HCT116 (cell line): ENCODE results near the gene SEL1L3. TPM values are rescaled to one million over a fixed set of nuclear protein-coding genes. Genes with fewer than 3 reads are reported as not detected.

Experiments used
- ATAC-seq: fragments of 200-7000 bp; cut with Tn5 transposase; 2 replicates; pipeline ENCODE4 v1.9.1; 2020; ENCODE audit warnings: mild to moderate bottlenecking, moderate library complexity
- BruUV-seq: library from RNA; stranded (reverse); fragments of 400-500 nt; replicated peaks from 2 replicates; lab custom pipeline; 2021; lab: Mats Ljungman, UMichigan
- CTCF ChIA-PET: fragments of 300-600 bp; sonication (Branson Sonifier 250); formaldehyde crosslinking; loops from one replicate; lab custom pipeline; 2021; ENCODE audit warnings: antibody characterized with exemption; lab: Charles Lee
- POLR2A ChIA-PET: fragments of 300-600, 350-600 bp; sonication (Branson Sonifier 250); formaldehyde crosslinking; loops from one replicate; lab custom pipeline; 2021; ENCODE audit warnings: antibody characterized with exemption; lab: Charles Lee
- RAD21 ChIA-PET, 2 experiments: fragments of 300-600 bp; sonication (Branson Sonifier 250); formaldehyde crosslinking; loops; one replicate each; lab custom pipeline; 2023; ENCODE audit warnings: low total read pairs in 2 of 2; ENCODE audit not compliant: uncharacterized antibody in 2 of 2, unreplicated experiment in 2 of 2, low non-redundant PET in 1 of 2; lab: Charles Lee
- DNase-seq: peaks from one replicate; pipeline ENCODE4 v3.0.0-alpha.2; 2010; ENCODE audit warnings: low read depth, low spot score
- H2AFZ ChIP-seq: fragments of 200-600 bp; shearing (Covaris generic), sonication (generic); 2 replicates; pipeline ENCODE4 v1.6.1; 2017; ENCODE audit warnings: low read depth, mixed run types, mixed read lengths, antibody characterized with exemption, low read length; ENCODE audit not compliant: poor library complexity, severe bottlenecking
- H3K27ac ChIP-seq: 2 replicates; pipeline ENCODE4 v1.5.1; 2012; ENCODE audit warnings: low read depth, low read length
- H3K27me3 ChIP-seq: fragments of 200-600 bp; sonication (generic); 2 replicates; pipeline ENCODE4 v1.6.1; 2016; ENCODE audit warnings: mixed run types, low read length, mixed read lengths; ENCODE audit not compliant: insufficient read depth
- H3K36me3 ChIP-seq, 2 experiments: fragments of 200-500 bp in 1 of 2; fragments of 200-600 bp in 1 of 2; sonication (Bioruptor generic) in 1 of 2; sonication (generic) in 1 of 2; 2 replicates each; pipeline versions ENCODE4 v1.5.1 to v1.6.1; 2014 to 2016; ENCODE audit warnings: low read length in 2 of 2, inconsistent platforms in 1 of 2, mixed read lengths in 1 of 2, mixed run types in 1 of 2; ENCODE audit not compliant: insufficient read depth in 2 of 2, control insufficient read depth in 1 of 2
- H3K4me1 ChIP-seq, 2 experiments: fragments of 200-600 bp in 1 of 2; sonication (generic) in 1 of 2; 2 replicates each; pipeline versions ENCODE4 v1.5.1 to v1.6.1; 2012 to 2017; ENCODE audit warnings: low read length in 2 of 2, inconsistent platforms in 1 of 2, mild to moderate bottlenecking in 1 of 2, mixed read lengths in 1 of 2, mixed run types in 1 of 2, moderate library complexity in 1 of 2; ENCODE audit not compliant: insufficient read depth in 2 of 2, control insufficient read depth in 1 of 2
- H3K4me2 ChIP-seq: fragments of 200-600 bp; sonication (generic); 2 replicates; pipeline ENCODE4 v1.6.1; 2017; ENCODE audit warnings: mixed run types, low read length, mixed read lengths
- H3K4me3 ChIP-seq, 2 experiments: fragments of 200-600 bp in 1 of 2; sonication (generic) in 1 of 2; replicated peaks in 1 of 2; 2 replicates each; pipeline ENCODE4 v1.5.1; 2011 to 2016; ENCODE audit warnings: low read length in 2 of 2, control low read depth in 1 of 2, low read depth in 1 of 2, mild to moderate bottlenecking in 1 of 2, mixed read lengths in 1 of 2, mixed run types in 1 of 2
- H3K79me2 ChIP-seq: fragments of 200-600 bp; sonication (generic); 2 replicates; pipeline ENCODE4 v1.6.1; 2017; ENCODE audit warnings: mild to moderate bottlenecking, mixed run types, low read length, moderate library complexity, mixed read lengths; ENCODE audit not compliant: insufficient read depth
- H3K9ac ChIP-seq: fragments of 200-600 bp; sonication (generic); 2 replicates; pipeline ENCODE4 v1.6.1; 2016; ENCODE audit warnings: low read length, mixed read lengths
- H3K9me2 ChIP-seq: fragments of 200-600 bp; sonication (generic), shearing (Covaris generic); 2 replicates; pipeline ENCODE4 v1.6.1; 2017; ENCODE audit warnings: mixed run types, mild to moderate bottlenecking, moderate library complexity; ENCODE audit not compliant: insufficient read depth
- H3K9me3 ChIP-seq, 2 experiments: fragments of 200-500 bp in 1 of 2; fragments of 200-600 bp in 1 of 2; sonication (Bioruptor generic) in 1 of 2; sonication (generic) in 1 of 2; 2 replicates each; pipeline ENCODE4 v1.6.1; 2014 to 2017; ENCODE audit warnings: low read length in 2 of 2, mixed read lengths in 2 of 2, inconsistent platforms in 1 of 2, low read depth in 1 of 2, mild to moderate bottlenecking in 1 of 2, mixed run types in 1 of 2, moderate library complexity in 1 of 2; ENCODE audit not compliant: control insufficient read depth in 1 of 2, insufficient read depth in 1 of 2
- H4K20me1 ChIP-seq: fragments of 200-600 bp; sonication (generic), shearing (Covaris generic); 2 replicates; pipeline ENCODE4 v1.6.1; 2017; ENCODE audit warnings: mixed run types, mild to moderate bottlenecking, moderate library complexity; ENCODE audit not compliant: insufficient read depth
- CEBPB ChIP-seq: IDR thresholded peaks from 2 replicates; pipeline ENCODE4 v1.6.1; 2012; ENCODE audit warnings: low read depth
- ELF1 ChIP-seq: IDR thresholded peaks from 2 replicates; pipeline ENCODE4 v1.6.1; 2012; ENCODE audit warnings: low read depth, borderline replicate concordance
- EZH2 ChIP-seq: fragments of 200-600 bp; sonication (generic); IDR thresholded peaks from 2 replicates; pipeline ENCODE4 v1.6.1; 2017; ENCODE audit warnings: antibody characterized with exemption, mixed run types
- JUND ChIP-seq: IDR thresholded peaks from 2 replicates; pipeline ENCODE4 v1.6.1; 2012
- MAX ChIP-seq: IDR thresholded peaks from 2 replicates; pipeline ENCODE4 v1.6.1; 2012
- POLR2AphosphoS5 ChIP-seq: IDR thresholded peaks from 2 replicates; pipeline ENCODE4 v1.6.1; 2011; ENCODE audit warnings: mild to moderate bottlenecking, low read depth, low read length, moderate library complexity
- SIN3A ChIP-seq: IDR thresholded peaks from 2 replicates; pipeline ENCODE4 v1.6.1; 2012; ENCODE audit warnings: low read depth
- SP1 ChIP-seq: IDR thresholded peaks from 2 replicates; pipeline ENCODE4 v1.6.1; 2012; ENCODE audit warnings: low read depth
- SRF ChIP-seq: IDR thresholded peaks from 2 replicates; pipeline ENCODE4 v1.6.1; 2012; ENCODE audit warnings: low read depth
- TCF7L2 ChIP-seq: IDR thresholded peaks from 2 replicates; pipeline ENCODE4 v1.7.0; 2011; ENCODE audit warnings: borderline replicate concordance, inconsistent platforms; ENCODE audit not compliant: insufficient read depth, insufficient read length; ENCODE audit errors: extremely low read depth
- YY1 ChIP-seq: IDR thresholded peaks from 2 replicates; pipeline ENCODE4 v1.6.1; 2011; ENCODE audit warnings: low read length, low read depth, moderate library complexity, mild to moderate bottlenecking; ENCODE audit not compliant: insufficient replicate concordance; ENCODE audit errors: extremely low read depth
- ZBTB33 ChIP-seq: IDR thresholded peaks from 2 replicates; pipeline ENCODE4 v1.6.1; 2011; ENCODE audit warnings: mild to moderate bottlenecking, low read length, moderate library complexity; ENCODE audit not compliant: insufficient replicate concordance; ENCODE audit errors: extremely low read depth
- ZNF274 ChIP-seq: fragments of 200-500 bp; sonication (Bioruptor generic); IDR thresholded peaks from 2 replicates; pipeline ENCODE4 v1.6.1; 2014; ENCODE audit warnings: mild to moderate bottlenecking, low read depth, low read length, inconsistent platforms
- intact Hi-C: fragments of 100-400 bp; cut with micrococcal nuclease; formaldehyde crosslinking; loops from 2 replicates; pipeline ENCODE4 v1.10.0; 2022
- total RNA-seq: library from RNA; stranded (reverse); gene quantifications from one replicate; pipeline ENCODE4 v1.2.1, GENCODE V29; 2021; ENCODE audit not compliant: unreplicated experiment
- TF ChIP-seq, protein P1 (sequence below): IDR thresholded peaks from 2 replicates; pipeline ENCODE4 v1.6.1; 2012
- TF ChIP-seq, protein P2 (sequence below): IDR thresholded peaks from 2 replicates; pipeline ENCODE4 v1.6.1; 2012; ENCODE audit warnings: low read depth

The SEL1L3 gene
- total RNA-seq, 1 experiment from 2014 or later, result 45.0 TPM

- no peaks in the 10 kb centered on the region for H3K9me3 ChIP-seq
- peaks cover 4 to 10% of the 10 kb centered on the region in 2 experiments; a peak in 2 of 4 replicates for H3K36me3 ChIP-seq
- BruUV-seq, result no TSS peak
- no peaks in the 10 kb centered on the region for H3K27me3 ChIP-seq
- RAD21 ChIA-PET, result no interaction called here
- H4K20me1 ChIP-seq, result no peaks in the 10 kb centered on the region
- no peak overlapping the region for H2AFZ ChIP-seq
- ATAC-seq (no peak), DNase-seq (no peak)
- no peak overlapping the region for H3K27ac ChIP-seq
- H3K4me2 ChIP-seq, result no peak overlapping the region; the same call in 1 of the 2 replicates
- H3K79me2 ChIP-seq, result no peaks in the 10 kb centered on the region
- TF ChIP-seq ZNF274 (no peak), EZH2 (no peak), TCF7L2 (no peak), MAX (no peak), JUND (no peak), SP1 (no peak), POLR2AphosphoS5 (no peak), SIN3A (no peak)
- TF ChIP-seq, protein P1, sequence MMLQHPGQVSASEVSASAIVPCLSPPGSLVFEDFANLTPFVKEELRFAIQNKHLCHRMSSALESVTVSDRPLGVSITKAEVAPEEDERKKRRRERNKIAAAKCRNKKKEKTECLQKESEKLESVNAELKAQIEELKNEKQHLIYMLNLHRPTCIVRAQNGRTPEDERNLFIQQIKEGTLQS, result no peak
- TF ChIP-seq, all 23 proteins: peak for 0
- intact Hi-C loops, result no loop called here
- no peak overlapping the region for H3K9ac ChIP-seq
- peaks cover 0 to 23% of the 10 kb centered on the region in 2 experiments; a peak in 2 of 4 replicates for H3K4me1 ChIP-seq
- H3K4me3 ChIP-seq, result no peak overlapping the region
- POLR2A ChIA-PET, result no interaction called here
- H3K9me2 ChIP-seq, result no peaks in the 10 kb centered on the region
- CTCF ChIA-PET, result no interaction called here
Observed at GRCh38 chr4:25775166-25775565, 87.6 kb downstream of the SEL1L3 start.

DNA sequence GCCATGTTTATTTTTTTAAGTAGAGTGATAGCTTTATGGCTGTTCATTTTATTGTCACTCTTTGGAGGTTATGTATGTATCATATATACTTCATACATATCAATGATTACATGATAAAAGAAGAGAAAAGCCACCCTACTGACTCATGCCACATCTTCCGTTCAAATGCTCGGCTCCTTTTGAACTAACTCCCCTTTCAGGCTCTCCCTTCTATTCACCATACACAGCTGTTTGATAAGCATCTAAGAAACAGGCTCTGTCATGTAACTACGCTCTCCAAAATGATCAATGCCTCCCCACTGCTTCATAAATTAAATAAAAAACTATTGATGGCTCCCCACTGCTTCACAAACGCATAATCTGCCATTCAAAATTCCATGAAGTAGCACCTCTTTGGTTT, 89.4 kb downstream of the SEL1L3 start:
- H3K4me3 ChIP-seq, result no peak overlapping the region
- H3K27me3 ChIP-seq, result no peaks in the 10 kb centered on the region
- POLR2A ChIA-PET, result no interaction called here
- DNase-seq (no peak), ATAC-seq (no peak)
- peaks cover 0 to 10% of the 10 kb centered on the region in 2 experiments; a peak in 1 of 4 replicates for H3K36me3 ChIP-seq
- no peaks in the 10 kb centered on the region for H3K9me2 ChIP-seq
- intact Hi-C loops, result no loop called here
- RAD21 ChIA-PET, result no interaction called here
- H3K27ac ChIP-seq, result no peak overlapping the region
- no TSS peak for BruUV-seq
- CTCF ChIA-PET, result no interaction called here
- no peak overlapping the region for H2AFZ ChIP-seq
- H3K79me2 ChIP-seq, result no peaks in the 10 kb centered on the region
- H3K9ac ChIP-seq, result no peak overlapping the region
- H3K4me1 ChIP-seq, result peaks cover 0 to 13% of the 10 kb centered on the region in 2 experiments; a peak in 2 of 4 replicates
- H3K9me3 ChIP-seq, result no peaks in the 10 kb centered on the region
- no peak overlapping the region for H3K4me2 ChIP-seq
- no peaks in the 10 kb centered on the region for H4K20me1 ChIP-seq
- TF ChIP-seq CEBPB (no peak), YY1 (no peak), ZBTB33 (no peak), MAX (no peak), ELF1 (no peak), SRF (no peak)
- TF ChIP-seq, protein P2, sequence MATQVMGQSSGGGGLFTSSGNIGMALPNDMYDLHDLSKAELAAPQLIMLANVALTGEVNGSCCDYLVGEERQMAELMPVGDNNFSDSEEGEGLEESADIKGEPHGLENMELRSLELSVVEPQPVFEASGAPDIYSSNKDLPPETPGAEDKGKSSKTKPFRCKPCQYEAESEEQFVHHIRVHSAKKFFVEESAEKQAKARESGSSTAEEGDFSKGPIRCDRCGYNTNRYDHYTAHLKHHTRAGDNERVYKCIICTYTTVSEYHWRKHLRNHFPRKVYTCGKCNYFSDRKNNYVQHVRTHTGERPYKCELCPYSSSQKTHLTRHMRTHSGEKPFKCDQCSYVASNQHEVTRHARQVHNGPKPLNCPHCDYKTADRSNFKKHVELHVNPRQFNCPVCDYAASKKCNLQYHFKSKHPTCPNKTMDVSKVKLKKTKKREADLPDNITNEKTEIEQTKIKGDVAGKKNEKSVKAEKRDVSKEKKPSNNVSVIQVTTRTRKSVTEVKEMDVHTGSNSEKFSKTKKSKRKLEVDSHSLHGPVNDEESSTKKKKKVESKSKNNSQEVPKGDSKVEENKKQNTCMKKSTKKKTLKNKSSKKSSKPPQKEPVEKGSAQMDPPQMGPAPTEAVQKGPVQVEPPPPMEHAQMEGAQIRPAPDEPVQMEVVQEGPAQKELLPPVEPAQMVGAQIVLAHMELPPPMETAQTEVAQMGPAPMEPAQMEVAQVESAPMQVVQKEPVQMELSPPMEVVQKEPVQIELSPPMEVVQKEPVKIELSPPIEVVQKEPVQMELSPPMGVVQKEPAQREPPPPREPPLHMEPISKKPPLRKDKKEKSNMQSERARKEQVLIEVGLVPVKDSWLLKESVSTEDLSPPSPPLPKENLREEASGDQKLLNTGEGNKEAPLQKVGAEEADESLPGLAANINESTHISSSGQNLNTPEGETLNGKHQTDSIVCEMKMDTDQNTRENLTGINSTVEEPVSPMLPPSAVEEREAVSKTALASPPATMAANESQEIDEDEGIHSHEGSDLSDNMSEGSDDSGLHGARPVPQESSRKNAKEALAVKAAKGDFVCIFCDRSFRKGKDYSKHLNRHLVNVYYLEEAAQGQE, result no peak
